Renal cortex interstitium (tissue), 3 donors: ENCODE results near the gene LSM14A. TPM values are rescaled to one million over a fixed set of nuclear protein-coding genes. Genes with fewer than 3 reads are reported as not detected.

Experiments used
- polyA plus RNA-seq, 3 donors: library from polyadenylated mRNA; unstranded; fragments of 120-200 nt; gene quantifications; one replicate each; pipeline ENCODE4 v1.2.1, GENCODE V29; 2013; ENCODE audit not compliant: insufficient read length in 3 of 3

LSM14A gene
- polyA plus RNA-seq, 3 donors: 174 to 200 (median 189) TPM

Other genes with a start within 250 kb of the LSM14A start
- 10 to 100 TPM; 34.9 to 42.8 (median 37.5) TPM for gene GARRE1, start 82.0 kb downstream of the LSM14A start, polyA plus RNA-seq
- gene GPI, start 192.7 kb downstream of the LSM14A start, polyA plus RNA-seq: 100 to 1,000 TPM; 152 to 211 (median 172) TPM
- 10 to 100 TPM; 14.8 to 17.3 (median 15.3) TPM for gene PDCD2L, start 231.9 kb downstream of the LSM14A start, polyA plus RNA-seq